ENCODE measurements around the gene FXYD2. TPM values are rescaled to one million over a fixed set of nuclear protein-coding genes. Genes with fewer than 3 reads are reported as not detected.

Gene FXYD2
- total RNA-seq, 1 experiment from 2014 or later, result 9.0 TPM

- TF ChIP-seq CTCF (IDR thresholded peaks at IDR 0.05; ENCODE audit: unreplicated experiment), result no peak
- H3K27me3 Mint-ChIP-seq (ENCODE audit: unreplicated experiment), result peaks cover 92% of the 10 kb centered on the region
- H3K36me3 Mint-ChIP-seq (ENCODE audit: insufficient read depth, unreplicated experiment), result no peaks in the 10 kb centered on the region
- BruUV-seq (replicated peaks), result no TSS peak
- H3K9me3 Mint-ChIP-seq (ENCODE audit: low read depth, unreplicated experiment), result no peaks in the 10 kb centered on the region
- intact Hi-C loops (cut with micrococcal nuclease; ENCODE audit: unreplicated experiment), result no loop called here
- H3K27ac Mint-ChIP-seq (ENCODE audit: unreplicated experiment), result no peak overlapping the region
- H3K4me1 Mint-ChIP-seq (ENCODE audit: low read depth, unreplicated experiment), result no peaks in the 10 kb centered on the region
- CTCF ChIA-PET, result interaction anchor here (0.5 to 0.7 kb wide), 2 partner anchors 82 to 274 kb away, joined by 3 read pairs; no protein-coding TSS in a partner anchor
- H3K4me3 Mint-ChIP-seq (ENCODE audit: low read depth, unreplicated experiment), result no peak overlapping the region
- DNase-seq, result no peak
Measured at GRCh38 chr11:117780456-117780855, 44.1 kb downstream of the FXYD2 start.

GRCh38 chr11:117774553-117774952 is 50.0 kb downstream of the FXYD2 start:
- H3K4me3 Mint-ChIP-seq (ENCODE audit: low read depth, unreplicated experiment), result no peak overlapping the region
- no TSS peak for BruUV-seq (replicated peaks)
- CTCF ChIA-PET, result no interaction called here
- no peaks in the 10 kb centered on the region for H3K36me3 Mint-ChIP-seq (ENCODE audit: insufficient read depth, unreplicated experiment)
- no peak for TF ChIP-seq CTCF (IDR thresholded peaks at IDR 0.05; ENCODE audit: unreplicated experiment)
- no peak overlapping the region for H3K27ac Mint-ChIP-seq (ENCODE audit: unreplicated experiment)
- H3K4me1 Mint-ChIP-seq (ENCODE audit: low read depth, unreplicated experiment), result no peaks in the 10 kb centered on the region
- peaks cover 63% of the 10 kb centered on the region for H3K27me3 Mint-ChIP-seq (ENCODE audit: unreplicated experiment)
- intact Hi-C loops (cut with micrococcal nuclease; ENCODE audit: unreplicated experiment), result no loop called here
- no peak for DNase-seq
- no peaks in the 10 kb centered on the region for H3K9me3 Mint-ChIP-seq (ENCODE audit: low read depth, unreplicated experiment)

- no peaks in the 10 kb centered on the region for H3K36me3 Mint-ChIP-seq (ENCODE audit: insufficient read depth, unreplicated experiment)
- intact Hi-C loops (cut with micrococcal nuclease; ENCODE audit: unreplicated experiment), result no loop called here
- H3K4me1 Mint-ChIP-seq (ENCODE audit: low read depth, unreplicated experiment), result no peaks in the 10 kb centered on the region
- no peaks in the 10 kb centered on the region for H3K9me3 Mint-ChIP-seq (ENCODE audit: low read depth, unreplicated experiment)
- no TSS peak for BruUV-seq (replicated peaks)
- CTCF ChIA-PET, result no interaction called here
- no peak overlapping the region for H3K4me3 Mint-ChIP-seq (ENCODE audit: low read depth, unreplicated experiment)
- DNase-seq, result no peak
- H3K27me3 Mint-ChIP-seq (ENCODE audit: unreplicated experiment), result peaks cover 52% of the 10 kb centered on the region
- TF ChIP-seq CTCF (IDR thresholded peaks at IDR 0.05; ENCODE audit: unreplicated experiment), result no peak
- H3K27ac Mint-ChIP-seq (ENCODE audit: unreplicated experiment), result no peak overlapping the region
Measured at GRCh38 chr11:117772360-117772759, 52.2 kb downstream of the FXYD2 start.

- H3K36me3 Mint-ChIP-seq (ENCODE audit: insufficient read depth, unreplicated experiment), result no peaks in the 10 kb centered on the region
- no peaks in the 10 kb centered on the region for H3K9me3 Mint-ChIP-seq (ENCODE audit: low read depth, unreplicated experiment)
- DNase-seq, result no peak
- CTCF ChIA-PET, result no interaction called here
- H3K27ac Mint-ChIP-seq (ENCODE audit: unreplicated experiment), result no peak overlapping the region
- no TSS peak for BruUV-seq (replicated peaks)
- TF ChIP-seq CTCF (IDR thresholded peaks at IDR 0.05; ENCODE audit: unreplicated experiment), result no peak
- peaks cover 52% of the 10 kb centered on the region for H3K27me3 Mint-ChIP-seq (ENCODE audit: unreplicated experiment)
- no peak overlapping the region for H3K4me3 Mint-ChIP-seq (ENCODE audit: low read depth, unreplicated experiment)
- no peaks in the 10 kb centered on the region for H3K4me1 Mint-ChIP-seq (ENCODE audit: low read depth, unreplicated experiment)
- intact Hi-C loops (cut with micrococcal nuclease; ENCODE audit: unreplicated experiment), result no loop called here
Measured at GRCh38 chr11:117771841-117772240, 52.7 kb downstream of the FXYD2 start.

Data from Calu3 (cell line).